Left lobe of liver (tissue), 2 donors: ENCODE results near the gene UPK3B. TPM values are rescaled to one million over a fixed set of nuclear protein-coding genes. Genes with fewer than 3 reads are reported as not detected.
"Not testable (repeated sequence)": the region's sequence is repeated elsewhere in the genome, so short reads cannot be mapped to it uniquely, and the experiment has no call there.

ENCODE experiments used
- ATAC-seq: fragments of 200-7000 bp; cut with Tn5 transposase; one replicate; pipeline ENCODE4 v1.9.1; 2020; ENCODE audit warnings: mild to moderate bottlenecking, moderate library complexity
- DNase-seq: peaks from one replicate; pipeline ENCODE4 v3.0.0-alpha.2; 2020; ENCODE audit warnings: low spot score
- total RNA-seq: library from RNA; stranded (reverse); gene quantifications from one replicate; pipeline ENCODE4 v1.2.1, GENCODE V29; 2021
- donor health status: DM: no; HTN: no; CAD: no; lungs with moderate emphysema.
- donor health status: DM: no; HTN: yes; CAD: no.

The UPK3B gene
- total RNA-seq, 1 donor from 2014 or later, result 1.2 TPM

GRCh38 chr7:76511911-76512885, 1.8 kb downstream of the UPK3B start:
- DNase-seq, result peak; percentile 76

DNA sequence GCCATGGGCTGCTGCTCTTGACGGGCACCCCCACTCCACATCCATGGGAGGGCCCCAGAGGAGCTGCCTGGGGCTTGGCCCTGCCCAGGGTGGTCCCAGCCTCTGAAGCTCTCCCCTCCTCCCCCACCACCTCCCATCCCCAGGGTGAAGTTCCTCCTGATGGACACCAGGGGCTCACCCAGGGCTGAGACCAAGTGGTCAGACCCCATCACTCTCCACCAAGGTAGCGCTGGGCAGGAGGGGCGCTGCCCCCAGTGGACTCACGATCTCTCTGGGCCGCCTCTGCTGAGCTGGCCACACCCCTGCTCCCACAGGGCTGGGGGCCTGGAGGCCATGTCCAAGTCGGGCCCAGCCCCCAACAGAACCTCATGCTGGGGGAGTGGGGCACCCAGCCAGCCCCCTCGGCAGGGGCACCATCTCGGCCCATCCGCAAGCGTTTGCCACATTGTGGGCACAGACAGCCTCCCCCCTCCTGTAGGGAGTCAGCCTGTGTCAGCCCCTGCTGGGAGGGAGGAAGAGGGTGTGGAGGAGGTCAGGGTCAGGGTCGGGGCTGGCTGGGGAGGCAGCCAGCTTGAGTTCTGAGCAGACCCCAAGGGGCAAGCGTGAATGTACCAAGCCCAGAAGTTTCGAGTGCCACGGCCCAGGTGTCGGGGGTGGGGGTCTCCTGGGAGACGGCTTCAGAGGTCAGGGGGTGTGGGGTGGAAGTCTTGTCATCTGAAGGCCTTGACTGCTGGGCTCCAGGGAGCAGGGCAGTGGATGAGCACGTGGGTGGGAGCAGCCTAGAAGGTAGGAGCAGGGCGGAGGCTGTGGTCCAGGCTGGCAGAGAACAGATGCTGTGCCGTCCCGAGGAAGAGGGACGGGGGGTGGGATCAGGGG, 2.8 kb downstream of the UPK3B start:
- no peak for ATAC-seq

More at GRCh38 chr7:76511911-76512885, 1.8 kb downstream of the UPK3B start:
- ATAC-seq, result peak; percentile 95

DNA sequence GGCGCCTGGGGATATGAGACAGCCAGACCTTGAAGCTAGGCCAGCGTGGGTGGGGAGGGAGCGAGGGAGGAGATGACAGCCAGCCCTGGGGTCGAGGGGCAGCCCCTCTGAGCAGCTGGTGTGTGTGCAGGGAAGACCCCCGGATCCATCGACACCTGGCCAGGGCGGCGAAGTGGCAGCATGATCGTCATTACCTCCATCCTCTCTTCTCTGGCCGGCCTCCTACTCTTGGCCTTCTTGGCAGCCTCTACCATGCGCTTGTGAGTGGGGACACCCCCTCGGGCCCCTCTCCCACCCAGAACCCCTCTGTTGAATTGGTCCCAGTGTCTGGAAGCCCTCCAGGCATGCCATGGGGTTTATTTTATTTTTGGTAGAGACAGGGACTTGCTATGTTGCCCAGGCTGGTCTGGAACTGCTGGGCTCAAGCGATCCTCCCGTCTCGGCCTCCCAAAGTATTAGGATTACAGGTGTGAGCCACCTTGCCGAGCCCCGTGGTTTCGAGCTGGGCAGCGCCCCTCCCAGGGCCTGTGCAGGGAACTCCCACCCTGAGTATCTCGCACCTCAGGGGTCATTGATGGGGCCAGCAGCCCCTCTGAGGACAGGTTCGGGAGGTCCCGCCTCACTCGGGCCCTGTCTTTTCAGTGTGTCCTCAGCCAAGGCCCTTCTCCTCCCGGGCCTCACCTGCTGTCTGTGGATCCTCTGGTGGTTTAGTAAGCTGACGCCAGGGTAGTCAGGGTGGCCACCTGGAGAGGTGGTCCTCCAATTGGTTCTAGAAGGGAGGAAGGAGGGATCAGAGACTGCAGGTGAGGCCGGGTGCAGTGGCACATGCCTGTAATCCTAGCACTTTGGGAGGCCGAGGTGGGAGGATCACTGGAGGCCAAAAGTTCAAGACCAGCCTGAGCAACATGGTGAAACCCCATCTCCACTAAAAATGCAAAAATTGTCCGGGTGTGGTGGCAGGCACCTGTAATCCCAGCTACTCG, 3.8 kb downstream of the UPK3B start:
- DNase-seq (no peak), ATAC-seq (no peak)

More for the DNA sequence above, 2.8 kb downstream of the UPK3B start:
- DNase-seq, result no peak

DNA sequence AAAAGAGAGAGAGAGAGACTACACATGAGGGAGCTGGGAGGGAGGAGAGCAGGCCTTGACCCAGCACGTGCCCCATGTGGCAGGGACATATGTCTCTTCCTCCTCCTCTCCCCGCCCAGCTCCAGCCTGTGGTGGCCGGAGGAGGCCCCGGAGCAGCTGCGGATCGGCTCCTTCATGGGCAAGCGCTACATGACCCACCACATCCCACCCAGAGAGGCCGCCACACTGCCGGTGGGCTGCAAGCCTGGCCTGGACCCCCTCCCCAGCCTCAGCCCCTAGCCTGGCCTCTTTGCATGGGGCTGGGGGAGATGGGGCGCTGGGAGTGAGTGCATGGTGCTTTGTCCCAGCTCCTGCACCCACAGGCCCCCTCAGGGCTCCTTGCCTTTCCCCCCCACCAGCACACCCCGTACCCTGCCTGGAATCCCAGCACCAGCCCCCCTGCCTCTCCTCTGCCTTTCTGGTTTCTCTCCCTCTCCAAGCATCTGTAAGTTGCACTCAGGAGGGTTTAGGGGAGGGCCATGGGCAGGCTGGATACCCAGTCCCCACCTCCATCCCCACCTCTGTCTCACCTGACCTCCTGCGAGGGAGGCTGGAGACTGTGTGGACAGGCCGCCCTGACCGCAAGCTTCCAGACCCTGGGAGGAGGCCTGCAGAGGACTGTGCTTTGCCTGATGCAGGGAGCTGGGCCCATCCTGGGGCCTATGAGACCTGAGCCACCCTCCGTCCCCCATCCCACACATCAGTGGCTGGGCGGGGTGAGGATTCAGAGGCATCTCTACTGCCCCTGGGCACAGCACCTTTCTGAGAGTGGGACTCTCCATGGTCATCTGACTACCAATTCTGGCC, 4.8 kb downstream of the UPK3B start:
- ATAC-seq (no peak), DNase-seq (no peak)

GRCh38 chr7:76515999-76516443, 5.7 kb downstream of the UPK3B start:
- no peak for DNase-seq
- no peak for ATAC-seq

DNA sequence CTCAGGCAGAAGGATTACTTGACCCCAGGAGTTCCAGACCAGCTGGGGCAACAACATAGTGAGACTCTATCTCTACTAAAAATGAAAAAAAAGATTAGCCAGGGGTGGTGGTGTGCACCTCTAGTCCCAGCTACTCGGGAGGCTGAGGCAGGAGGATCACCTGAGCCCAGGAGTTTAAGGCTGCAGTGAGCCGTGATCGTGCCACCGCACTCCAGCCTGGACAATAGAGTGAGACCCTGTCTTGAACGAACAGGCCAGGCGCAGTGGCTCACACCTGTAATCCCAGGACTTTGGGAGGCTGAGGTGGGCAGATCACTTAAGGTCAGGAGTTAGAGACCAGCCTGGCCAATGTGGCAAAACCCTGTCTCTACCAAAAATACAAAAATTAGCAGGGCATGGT, 6.6 kb downstream of the UPK3B start:
- DNase-seq, ATAC-seq: not testable (repeated sequence)

GRCh38 chr7:76526183-76526582, 15.8 kb downstream of the UPK3B start:
- DNase-seq, result not testable (repeated sequence)
- peak; percentile 29 for ATAC-seq

DNA sequence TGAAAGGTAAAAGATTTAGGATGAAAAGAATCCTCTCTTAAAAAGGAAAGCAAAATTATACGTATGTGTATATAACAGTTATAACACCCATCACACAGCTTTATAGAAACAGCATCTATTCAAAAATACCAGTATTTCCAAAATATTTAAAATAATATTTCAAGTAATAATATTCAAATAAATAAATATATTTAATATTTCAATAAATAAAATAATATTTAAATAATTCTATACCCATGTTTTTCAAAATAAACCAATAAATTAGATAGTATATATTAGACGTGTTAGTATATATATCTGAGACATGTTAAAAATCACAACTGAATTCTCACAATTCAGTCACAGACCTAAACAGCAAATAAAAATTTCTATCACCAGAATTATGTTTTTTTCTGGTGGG, 21.3 kb downstream of the UPK3B start:
- DNase-seq, ATAC-seq: not testable (repeated sequence)

DNA sequence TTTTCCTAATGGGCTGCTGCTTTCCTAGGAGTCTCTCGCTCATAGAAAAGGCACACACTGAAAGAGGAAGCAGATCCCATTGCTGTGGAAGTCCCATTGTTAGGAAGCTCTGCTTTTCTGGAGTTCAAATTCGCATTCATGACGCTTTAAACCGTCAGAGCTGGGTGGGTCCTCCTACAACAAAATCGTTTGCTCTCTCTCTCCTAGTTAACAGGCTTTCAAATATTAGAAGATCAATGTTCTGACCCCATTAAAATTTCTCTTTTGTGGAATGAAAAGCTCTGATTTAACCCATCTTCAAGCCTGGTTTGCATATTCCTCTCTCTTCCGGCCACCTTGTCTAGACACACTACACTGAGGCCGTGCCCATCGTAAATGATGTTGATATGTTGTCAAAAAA, 32.8 kb downstream of the UPK3B start, which contains the start of gene SPDYE16:
Gene SPDYE16 (minus strand): TSS at position 101 of the 400 bp plus-strand sequence. CDS start 1,838 bp downstream, outside the sequence.
- ATAC-seq, DNase-seq: not testable (repeated sequence)

DNA sequence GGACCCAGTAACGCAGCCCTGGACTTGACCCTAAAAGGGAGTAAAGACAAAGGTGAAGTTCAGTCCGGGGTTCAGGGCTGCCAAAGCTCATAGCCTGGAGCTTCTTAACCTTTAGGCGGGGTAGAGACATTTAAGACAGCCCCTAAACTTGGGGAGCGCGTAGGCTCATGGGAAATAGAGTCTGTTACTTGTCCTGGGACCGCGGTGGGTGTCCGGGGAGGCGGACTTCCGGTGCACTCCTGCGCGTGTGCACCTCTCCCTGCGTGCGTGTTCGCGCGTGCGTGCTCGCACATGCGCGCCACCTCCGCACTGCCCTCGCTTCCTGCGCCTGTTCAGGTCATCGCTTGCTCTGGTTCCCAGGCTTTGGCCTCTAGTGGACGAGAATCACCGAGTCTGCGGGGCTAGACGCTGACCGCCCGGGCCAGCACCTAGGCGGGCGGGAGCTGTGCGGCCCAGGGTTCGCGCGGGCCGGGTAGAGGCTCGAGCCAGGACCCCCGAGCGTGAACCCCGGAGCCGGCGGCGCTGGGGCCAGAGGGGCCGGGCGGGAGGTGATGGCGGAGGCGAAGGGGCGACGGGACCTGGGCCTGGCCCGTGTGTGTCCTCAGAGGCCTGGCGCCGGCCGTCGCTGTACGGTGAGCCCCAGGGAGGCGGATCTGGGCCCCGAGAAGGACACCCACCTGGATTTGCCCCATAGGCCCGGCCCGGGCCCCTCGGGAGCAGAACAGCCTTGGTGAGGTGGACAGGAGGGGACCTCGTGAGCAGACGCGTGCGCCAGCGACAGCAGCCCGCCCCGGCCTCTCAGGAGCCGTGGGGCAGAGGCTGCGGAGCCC, 38.9 kb downstream of the UPK3B start:
- DNase-seq, result peak; percentile 95
- ATAC-seq, result peak; percentile 99

- DNase-seq, result not testable (repeated sequence)
- peak; percentile 2 for ATAC-seq
Observed at GRCh38 chr7:76549855-76550248, 39.5 kb downstream of the UPK3B start.

DNA sequence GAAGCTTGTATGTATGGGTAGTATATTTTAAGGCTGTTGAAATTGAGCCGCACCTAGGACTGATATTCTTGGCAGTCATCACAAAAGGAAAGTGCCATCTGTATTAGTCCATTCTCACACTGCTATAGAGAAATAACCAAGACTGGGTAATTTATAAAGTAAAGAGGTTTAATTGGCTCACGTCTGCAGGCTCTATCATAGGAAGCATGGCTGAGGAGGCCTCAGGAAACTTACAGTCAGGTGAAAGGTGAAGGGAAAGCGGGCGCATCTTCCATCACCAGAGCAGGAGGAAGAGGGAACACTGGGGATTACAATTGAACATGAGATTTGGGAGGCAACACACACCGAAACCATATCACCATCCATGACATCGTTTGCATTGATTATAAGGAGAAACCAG, 41.6 kb downstream of the UPK3B start:
- ATAC-seq, DNase-seq: not testable (repeated sequence)

- ATAC-seq, result peak; percentile 15
- not testable (repeated sequence) for DNase-seq
Observed at GRCh38 chr7:76559685-76560084, 49.3 kb downstream of the UPK3B start.

DNA sequence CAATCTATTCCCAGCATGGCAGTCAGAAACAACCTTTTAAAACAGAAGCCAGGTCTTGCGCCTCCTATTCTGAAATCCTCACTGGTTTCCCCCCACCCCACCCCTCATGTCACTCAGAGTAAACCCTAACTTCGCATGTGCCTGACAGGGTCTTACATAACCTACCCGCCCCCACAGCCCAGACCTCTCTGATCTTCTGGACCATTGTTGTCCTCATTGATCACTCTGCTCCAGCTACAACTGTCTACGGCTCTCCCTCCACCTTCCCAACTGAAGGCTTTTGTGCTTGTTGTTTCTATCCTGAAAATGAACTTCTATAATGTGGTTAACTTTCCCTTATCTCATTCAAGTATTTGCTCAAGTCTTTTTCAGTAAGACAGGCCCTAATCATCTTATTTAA, 49.8 kb downstream of the UPK3B start:
- peak; percentile 42 for ATAC-seq
- not testable (repeated sequence) for DNase-seq

- not testable (repeated sequence) for ATAC-seq, DNase-seq
Observed at GRCh38 chr7:76561342-76561741, 51.0 kb downstream of the UPK3B start.

DNA sequence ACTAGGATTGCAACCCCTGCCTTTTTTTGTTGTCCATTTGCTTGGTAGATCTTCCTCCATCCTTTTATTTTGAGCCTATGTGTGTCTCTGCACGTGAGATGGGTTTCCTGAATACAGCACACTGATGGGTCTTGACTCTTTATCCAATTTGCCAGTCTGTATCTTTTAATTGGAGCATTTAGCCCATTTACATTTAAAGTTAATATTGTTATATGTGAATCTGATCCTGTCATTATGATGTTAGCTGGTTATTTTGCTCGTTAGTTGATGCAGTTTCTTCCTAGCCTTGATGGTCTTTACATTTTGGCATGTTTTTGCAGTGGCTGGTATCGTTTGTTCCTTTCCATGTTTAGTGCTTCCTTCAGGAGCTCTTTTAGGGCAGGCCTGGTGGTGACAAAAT, 54.6 kb downstream of the UPK3B start:
- not testable (repeated sequence) for ATAC-seq, DNase-seq
